GM12874 (cell line): Measurements from ENCODE around the gene TEX50.

Experiments used
- TF ChIP-seq, protein P1 (sequence below): IDR thresholded peaks from 2 replicates; pipeline ENCODE4 v1.5.1; 2011; ENCODE audit warnings: low read depth, mild to moderate bottlenecking, control low read depth, low read length, moderate library complexity; ENCODE audit not compliant: insufficient read depth

Gene TEX50, protein sequence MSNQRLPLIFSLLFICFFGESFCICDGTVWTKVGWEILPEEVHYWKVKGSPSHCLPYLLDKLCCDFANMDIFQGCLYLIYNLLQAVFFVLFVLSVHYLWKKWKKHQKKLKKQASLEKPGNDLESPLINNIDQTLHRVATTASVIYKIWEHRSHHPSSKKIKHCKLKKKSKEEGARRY

DNA sequence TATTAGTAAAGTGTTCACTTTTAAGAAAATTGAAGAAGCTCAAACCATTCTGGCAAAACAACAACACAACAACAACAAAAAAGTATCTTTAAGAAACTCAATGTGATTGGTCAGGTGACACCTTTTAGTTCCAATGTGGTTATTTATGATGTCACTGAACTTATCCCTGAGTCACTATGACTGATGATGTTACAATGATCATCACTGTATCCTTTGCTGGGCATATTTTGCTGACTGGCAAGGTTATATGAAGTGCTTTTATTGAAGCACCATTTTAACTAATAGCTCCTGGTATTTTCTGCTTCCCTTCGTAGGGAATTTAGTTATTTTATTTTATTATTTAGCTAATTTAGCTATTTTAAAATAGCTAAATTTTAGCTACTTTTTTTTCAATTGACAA lies at the start of gene TEX50:
Gene TEX50 (plus strand): TSS at position 223 of the 400 bp plus-strand sequence. CDS start 184 bp downstream, outside the sequence.
- TF ChIP-seq, protein P1, sequence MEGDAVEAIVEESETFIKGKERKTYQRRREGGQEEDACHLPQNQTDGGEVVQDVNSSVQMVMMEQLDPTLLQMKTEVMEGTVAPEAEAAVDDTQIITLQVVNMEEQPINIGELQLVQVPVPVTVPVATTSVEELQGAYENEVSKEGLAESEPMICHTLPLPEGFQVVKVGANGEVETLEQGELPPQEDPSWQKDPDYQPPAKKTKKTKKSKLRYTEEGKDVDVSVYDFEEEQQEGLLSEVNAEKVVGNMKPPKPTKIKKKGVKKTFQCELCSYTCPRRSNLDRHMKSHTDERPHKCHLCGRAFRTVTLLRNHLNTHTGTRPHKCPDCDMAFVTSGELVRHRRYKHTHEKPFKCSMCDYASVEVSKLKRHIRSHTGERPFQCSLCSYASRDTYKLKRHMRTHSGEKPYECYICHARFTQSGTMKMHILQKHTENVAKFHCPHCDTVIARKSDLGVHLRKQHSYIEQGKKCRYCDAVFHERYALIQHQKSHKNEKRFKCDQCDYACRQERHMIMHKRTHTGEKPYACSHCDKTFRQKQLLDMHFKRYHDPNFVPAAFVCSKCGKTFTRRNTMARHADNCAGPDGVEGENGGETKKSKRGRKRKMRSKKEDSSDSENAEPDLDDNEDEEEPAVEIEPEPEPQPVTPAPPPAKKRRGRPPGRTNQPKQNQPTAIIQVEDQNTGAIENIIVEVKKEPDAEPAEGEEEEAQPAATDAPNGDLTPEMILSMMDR: no peak

DNA sequence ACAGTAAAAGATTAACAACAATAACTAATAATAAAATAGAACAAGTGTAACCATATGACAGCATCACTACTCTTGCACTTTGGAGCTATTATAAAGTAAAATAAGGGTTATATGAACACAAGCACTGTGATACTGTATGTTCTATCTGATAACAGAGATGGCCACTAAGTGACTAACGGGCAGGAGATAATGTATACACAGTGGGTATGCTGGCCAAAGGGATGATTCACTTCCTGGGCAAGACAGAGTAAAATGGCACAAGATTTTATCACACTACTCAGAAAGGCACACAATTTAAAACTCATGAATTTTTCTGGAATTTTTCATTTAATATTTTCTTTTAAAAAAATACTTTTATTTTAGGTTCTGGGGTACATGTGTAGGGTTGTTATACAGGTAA lies 44.6 kb upstream of the TEX50 start:
- TF ChIP-seq, protein P1: no peak

DNA sequence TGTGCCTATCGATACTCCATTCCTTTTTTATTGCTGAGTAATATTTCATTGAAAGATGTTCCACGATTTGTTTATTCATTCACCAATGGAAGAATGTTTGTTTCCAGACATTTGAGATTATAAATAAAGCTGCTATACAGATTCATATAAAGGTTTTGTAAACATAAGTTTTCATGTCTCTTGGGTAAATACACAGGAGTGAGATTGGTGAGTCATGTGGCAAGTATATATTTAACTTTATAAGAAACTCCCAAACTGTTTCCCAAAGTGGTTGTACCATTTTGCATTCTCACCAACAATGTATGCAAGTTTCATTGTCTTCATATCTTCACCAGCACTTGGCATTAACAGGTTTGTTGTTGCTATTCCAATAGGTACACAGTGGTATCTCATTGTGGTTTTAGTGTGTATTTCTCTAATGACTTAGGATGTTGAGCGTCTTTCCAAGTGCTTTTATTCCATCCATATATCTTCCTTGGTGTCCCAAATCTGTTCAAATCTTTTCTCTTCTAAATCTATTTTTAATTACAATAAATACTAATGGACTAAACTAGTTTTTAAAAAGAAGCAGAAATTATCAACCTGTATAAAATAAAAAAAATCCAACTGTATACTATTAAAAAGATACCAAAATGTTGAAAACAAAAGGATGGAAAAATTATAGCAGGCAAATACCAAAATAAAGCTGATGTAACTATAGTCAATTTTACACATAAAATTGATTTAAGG lies 38.9 kb upstream of the TEX50 start:
- TF ChIP-seq, protein P1: no peak

DNA sequence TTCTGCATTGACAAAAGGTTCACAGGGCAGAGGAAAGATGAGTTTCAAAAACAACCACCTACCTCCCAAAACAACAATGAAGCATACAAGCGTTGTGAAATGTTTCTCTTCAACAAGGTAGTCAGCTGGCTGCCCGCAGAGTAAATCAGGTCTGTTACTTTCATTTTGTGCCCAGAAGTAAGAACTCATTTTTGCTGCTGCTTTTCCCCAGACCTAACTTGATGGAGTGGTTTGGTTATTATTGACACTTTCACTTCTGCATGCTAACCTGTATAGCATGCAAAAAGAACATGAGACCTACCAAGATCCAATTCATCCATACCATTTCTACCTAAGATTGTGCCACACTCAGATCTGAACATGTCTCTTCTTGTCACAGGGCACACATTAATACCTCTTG lies 33.5 kb upstream of the TEX50 start:
- TF ChIP-seq, protein P1: no peak

DNA sequence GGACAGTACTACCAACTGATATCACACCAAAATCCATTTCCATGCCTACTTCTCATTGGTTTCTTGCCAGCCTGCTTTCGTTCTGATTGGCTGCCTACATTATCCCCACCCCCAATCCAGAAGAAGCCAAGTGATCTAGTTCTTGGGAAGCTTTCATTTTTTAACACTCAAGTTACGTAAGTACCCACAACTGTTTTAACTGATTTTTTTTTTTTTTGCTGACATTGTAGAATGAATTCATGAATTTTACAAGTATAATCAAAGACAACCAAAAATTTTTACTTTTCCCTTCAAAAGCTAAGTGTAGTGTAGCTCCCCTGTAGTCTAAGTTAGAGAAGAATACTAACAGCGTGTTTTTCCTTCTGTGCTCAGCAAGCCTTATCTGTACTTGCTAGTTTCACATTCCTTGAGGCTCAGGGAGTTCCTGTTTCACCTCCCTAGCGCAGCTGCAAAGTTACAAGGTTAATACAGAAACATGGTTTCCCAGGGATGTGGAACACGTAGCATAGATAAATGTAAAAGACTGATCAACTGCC lies 32.0 kb upstream of the TEX50 start, which contains the start of gene SLC9C2:
Gene SLC9C2 (minus strand): TSS at position 17 of the 536 bp plus-strand sequence. CDS start 1,296 bp downstream, outside the sequence.
- TF ChIP-seq, protein P1: no peak

DNA sequence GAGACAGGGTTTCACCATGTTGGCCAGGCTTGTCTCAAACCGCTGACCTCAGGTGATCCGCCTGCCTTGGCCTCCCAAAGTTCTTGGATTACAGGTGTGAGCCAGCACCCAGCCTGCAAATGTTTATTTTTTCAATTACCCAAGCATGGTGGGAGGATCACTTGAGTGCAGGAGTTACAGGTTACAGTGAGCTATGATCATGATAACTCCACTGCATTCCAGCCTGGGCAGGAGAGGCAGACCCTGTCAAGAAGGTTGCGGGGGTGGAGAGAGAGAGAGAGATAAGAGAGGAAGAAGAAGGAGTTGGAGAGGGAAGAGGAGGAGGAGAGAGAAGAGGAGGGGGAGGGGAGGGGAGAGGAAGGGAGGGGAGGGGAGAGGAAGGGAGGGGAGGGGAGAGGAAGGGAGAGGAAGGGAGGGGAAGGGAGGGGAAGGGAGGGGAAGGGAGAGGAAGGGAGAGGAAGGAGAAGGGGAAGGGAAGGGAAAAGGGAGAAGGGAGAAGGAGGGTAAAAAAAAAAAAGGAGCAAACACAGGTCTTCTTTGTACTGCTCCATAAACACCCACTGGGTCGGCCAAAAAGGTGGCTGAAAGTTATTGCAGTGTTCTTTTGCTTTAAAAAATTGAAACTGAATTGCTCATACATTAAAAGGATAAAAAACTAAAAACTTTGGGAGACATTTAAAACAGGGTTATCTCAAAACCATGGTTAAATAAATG lies 26.5 kb upstream of the TEX50 start:
- TF ChIP-seq, protein P1: no peak

DNA sequence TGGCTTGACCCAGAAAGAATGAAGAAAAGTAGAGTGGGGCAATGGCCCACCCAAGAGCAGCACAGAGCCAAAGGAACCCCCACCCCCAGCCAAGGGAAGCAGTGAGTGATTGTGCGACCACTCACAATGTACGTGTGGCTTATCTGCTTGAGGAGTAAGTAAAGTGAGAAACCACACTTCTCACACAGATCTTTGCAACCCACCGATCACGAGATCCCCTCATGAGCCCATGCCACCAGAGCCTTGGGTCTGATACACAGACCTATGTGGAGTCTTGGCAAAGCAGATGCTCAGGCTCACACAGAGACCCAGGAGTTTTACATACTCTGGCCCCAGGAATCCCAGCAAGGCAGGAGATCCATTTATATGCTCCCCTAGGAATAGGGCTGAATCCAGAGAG lies 18.3 kb upstream of the TEX50 start:
- TF ChIP-seq, protein P1: no peak
